BLaER1 treated with 17β-estradiol and CSF1 and Interleukin-3, amounts not matched to agents 10 nM and 100 nM (cell line): ENCODE results near the gene GRIP2.

Source experiments
- H3K27ac ChIP-seq, 11 experiments: shearing (Covaris generic); formaldehyde crosslinking; 2 replicates each; pipeline ENCODE4 v1.8.1; 2022
- H3K27me3 ChIP-seq, 11 experiments: shearing (Covaris generic); formaldehyde crosslinking; 2 replicates each; pipeline ENCODE4 v1.8.1; 2022
- H3K36me3 ChIP-seq, 11 experiments: shearing (Covaris generic); formaldehyde crosslinking; 2 replicates each; pipeline ENCODE4 v1.8.1; 2022
- H3K4me1 ChIP-seq, 10 experiments: shearing (Covaris generic); formaldehyde crosslinking; 2 replicates each; pipeline ENCODE4 v1.8.1; 2022
- H3K4me2 ChIP-seq, 11 experiments: shearing (Covaris generic); formaldehyde crosslinking; 2 replicates each; pipeline ENCODE4 v1.8.1; 2022
- H3K4me3 ChIP-seq, 10 experiments: shearing (Covaris generic); formaldehyde crosslinking; 2 replicates each; pipeline ENCODE4 v1.8.1; 2022
- H3K9ac ChIP-seq, 11 experiments: shearing (Covaris generic); formaldehyde crosslinking; 2 replicates each; pipeline ENCODE4 v1.8.1; 2022
- H3K9me3 ChIP-seq, 11 experiments: shearing (Covaris generic); formaldehyde crosslinking; replicated peaks in 1 of 11; 2 replicates each; pipeline ENCODE4 v1.8.1; 2022
- H4K20me1 ChIP-seq, 11 experiments: shearing (Covaris generic); formaldehyde crosslinking; 2 replicates each; pipeline ENCODE4 v1.8.1; 2022
- Cebpa-rat ChIP-seq, 11 experiments: shearing (Covaris generic); IDR thresholded peaks; 2 replicates each; pipeline ENCODE4 v1.8.1; 2022

GRIP2 gene

DNA sequence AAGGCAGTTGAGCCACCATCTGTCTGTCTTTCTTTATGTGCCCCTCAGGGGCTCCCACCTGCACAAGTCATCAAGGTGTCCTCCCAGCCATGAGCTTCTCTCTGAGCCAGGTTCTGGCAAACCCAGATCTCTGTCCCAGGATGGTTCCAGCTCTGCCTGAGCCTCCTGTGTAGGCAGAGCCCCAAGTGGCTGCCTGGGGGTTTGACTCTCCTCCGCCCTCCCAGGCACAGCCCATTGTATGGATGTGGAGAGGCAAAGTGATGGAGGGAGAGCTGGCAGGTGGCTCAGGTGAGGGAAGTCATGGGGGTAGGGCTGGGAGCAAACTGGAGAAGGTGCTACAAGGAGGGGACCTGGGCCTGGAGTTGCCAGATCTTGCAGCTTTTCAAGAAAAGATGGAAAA lies 56.9 kb downstream of the GRIP2 start:
- H3K27me3 ChIP-seq, result no peaks in the 10 kb centered on the region
- H3K4me2 ChIP-seq, result no peak overlapping the region
- no peak overlapping the region for H3K27ac ChIP-seq
- no peak overlapping the region for H3K4me3 ChIP-seq
- peaks cover 0 to 6% (median 0%) of the 10 kb centered on the region in 10 experiments; a peak in 4 of 20 replicates for H3K4me1 ChIP-seq
- H3K9ac ChIP-seq, result no peak overlapping the region
- no peak for TF ChIP-seq Cebpa-rat (IDR thresholded peaks at IDR 0.05)
- peaks cover 0 to 99% (median 29%) of the 10 kb centered on the region in 11 experiments; a peak in 14 of 22 replicates for H4K20me1 ChIP-seq
- H3K36me3 ChIP-seq, result peaks cover 90 to 100% (median 100%) of the 10 kb centered on the region in 11 experiments
- no peaks in the 10 kb centered on the region for H3K9me3 ChIP-seq

DNA sequence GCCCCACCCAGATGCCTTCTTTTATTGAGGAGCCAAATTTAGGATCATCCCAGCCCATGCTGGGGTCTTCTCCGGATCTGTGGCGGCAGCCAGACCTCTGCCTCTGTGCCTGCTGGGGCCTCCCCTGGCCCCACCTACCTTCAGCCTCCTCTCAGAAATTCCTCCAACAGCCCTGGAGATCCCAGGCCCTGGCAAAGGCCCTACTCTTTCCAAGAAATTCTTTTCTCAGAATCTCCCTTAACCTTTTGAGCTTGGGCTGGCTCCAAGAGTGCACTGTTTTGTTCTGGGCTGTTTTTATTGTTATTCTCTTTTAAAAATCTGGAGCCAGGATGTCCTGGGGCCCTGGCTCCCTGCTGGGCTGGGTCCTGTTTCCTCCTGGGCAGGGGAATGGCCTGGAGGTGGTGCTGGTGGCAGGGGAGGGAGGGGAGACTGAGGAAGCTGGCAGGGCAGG lies 57.8 kb downstream of the GRIP2 start:
- H3K9me3 ChIP-seq, result no peaks in the 10 kb centered on the region
- H3K36me3 ChIP-seq, result peaks cover 88 to 100% (median 100%) of the 10 kb centered on the region in 11 experiments
- H3K4me3 ChIP-seq, result no peak overlapping the region
- H3K9ac ChIP-seq, result no peak overlapping the region
- peaks cover 0 to 99% (median 37%) of the 10 kb centered on the region in 11 experiments; a peak in 15 of 22 replicates for H4K20me1 ChIP-seq
- TF ChIP-seq Cebpa-rat (IDR thresholded peaks at IDR 0.05), result no peak
- no peak overlapping the region for H3K4me2 ChIP-seq
- H3K4me1 ChIP-seq, result no peaks in the 10 kb centered on the region
- no peaks in the 10 kb centered on the region for H3K27me3 ChIP-seq
- H3K27ac ChIP-seq, result no peak overlapping the region

DNA sequence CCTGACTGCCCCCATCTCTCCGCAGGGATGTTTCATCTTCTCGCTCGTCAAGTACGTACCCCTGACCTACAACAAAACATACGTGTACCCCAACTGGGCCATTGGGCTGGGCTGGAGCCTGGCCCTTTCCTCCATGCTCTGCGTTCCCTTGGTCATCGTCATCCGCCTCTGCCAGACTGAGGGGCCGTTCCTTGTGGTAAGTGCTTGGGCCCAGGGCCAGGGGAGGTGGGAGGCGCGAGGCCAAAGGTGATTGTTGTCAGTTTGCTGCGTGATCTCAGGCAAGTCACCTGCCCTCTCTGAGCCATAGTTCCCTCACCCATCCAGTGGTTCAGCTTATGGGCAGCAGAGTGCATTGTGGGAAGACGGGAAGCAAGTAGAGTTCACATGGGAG lies 58.5 kb downstream of the GRIP2 start:
- no peak for TF ChIP-seq Cebpa-rat (IDR thresholded peaks at IDR 0.05)
- Histone ChIP-seq H3K4me3 (no peak overlapping the region), H3K36me3 (peaks cover 92 to 100% (median 100%) of the 10 kb centered on the region in 11 experiments), H3K27ac (no peak overlapping the region), H3K27me3 (no peaks in the 10 kb centered on the region), H4K20me1 (peaks cover 0 to 99% (median 44%) of the 10 kb centered on the region in 11 experiments; a peak in 15 of 22 replicates), H3K4me1 (no peaks in the 10 kb centered on the region), H3K9ac (no peak overlapping the region), H3K9me3 (no peaks in the 10 kb centered on the region), H3K4me2 (no peak overlapping the region)

DNA sequence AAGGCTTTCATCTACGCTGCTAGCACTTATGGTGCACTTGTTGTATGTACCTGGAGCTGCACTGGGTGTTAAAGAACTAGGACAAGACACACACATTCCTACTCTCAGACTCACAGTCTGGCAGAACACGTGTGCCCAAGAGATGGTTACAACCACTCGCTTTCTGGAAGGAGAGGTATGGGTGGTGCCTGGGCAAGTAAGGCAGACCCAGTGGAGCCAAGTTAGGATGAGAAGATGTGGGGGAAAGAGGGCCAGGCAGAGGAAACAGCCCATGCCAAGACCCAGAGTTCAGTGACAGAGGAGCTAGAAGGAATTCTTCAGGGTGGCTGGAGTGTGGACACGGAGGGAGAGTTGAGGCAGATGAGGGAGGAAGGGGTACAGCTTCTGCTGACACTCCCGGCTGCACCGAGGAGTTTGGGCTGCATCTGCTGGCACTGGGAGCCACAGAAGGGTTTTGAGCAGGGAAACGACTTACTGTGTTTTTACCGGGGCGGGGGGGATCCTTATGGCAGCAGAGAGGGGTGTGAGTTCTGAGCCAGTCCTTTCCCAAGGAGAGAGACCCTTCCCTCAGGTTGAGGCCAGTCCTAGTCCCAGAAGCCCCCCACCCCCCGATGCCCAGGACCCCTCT lies 59.0 kb downstream of the GRIP2 start:
- peaks cover 0 to 99% (median 49%) of the 10 kb centered on the region in 11 experiments; a peak in 14 of 22 replicates for H4K20me1 ChIP-seq
- H3K4me2 ChIP-seq, result no peak overlapping the region
- no peak overlapping the region for H3K4me3 ChIP-seq
- TF ChIP-seq Cebpa-rat (IDR thresholded peaks at IDR 0.05), result no peak
- no peaks in the 10 kb centered on the region for H3K9me3 ChIP-seq
- H3K4me1 ChIP-seq, result no peaks in the 10 kb centered on the region
- peaks cover 96 to 100% (median 100%) of the 10 kb centered on the region in 11 experiments for H3K36me3 ChIP-seq
- H3K27me3 ChIP-seq, result no peaks in the 10 kb centered on the region
- no peak overlapping the region for H3K27ac ChIP-seq
- no peak overlapping the region for H3K9ac ChIP-seq

DNA sequence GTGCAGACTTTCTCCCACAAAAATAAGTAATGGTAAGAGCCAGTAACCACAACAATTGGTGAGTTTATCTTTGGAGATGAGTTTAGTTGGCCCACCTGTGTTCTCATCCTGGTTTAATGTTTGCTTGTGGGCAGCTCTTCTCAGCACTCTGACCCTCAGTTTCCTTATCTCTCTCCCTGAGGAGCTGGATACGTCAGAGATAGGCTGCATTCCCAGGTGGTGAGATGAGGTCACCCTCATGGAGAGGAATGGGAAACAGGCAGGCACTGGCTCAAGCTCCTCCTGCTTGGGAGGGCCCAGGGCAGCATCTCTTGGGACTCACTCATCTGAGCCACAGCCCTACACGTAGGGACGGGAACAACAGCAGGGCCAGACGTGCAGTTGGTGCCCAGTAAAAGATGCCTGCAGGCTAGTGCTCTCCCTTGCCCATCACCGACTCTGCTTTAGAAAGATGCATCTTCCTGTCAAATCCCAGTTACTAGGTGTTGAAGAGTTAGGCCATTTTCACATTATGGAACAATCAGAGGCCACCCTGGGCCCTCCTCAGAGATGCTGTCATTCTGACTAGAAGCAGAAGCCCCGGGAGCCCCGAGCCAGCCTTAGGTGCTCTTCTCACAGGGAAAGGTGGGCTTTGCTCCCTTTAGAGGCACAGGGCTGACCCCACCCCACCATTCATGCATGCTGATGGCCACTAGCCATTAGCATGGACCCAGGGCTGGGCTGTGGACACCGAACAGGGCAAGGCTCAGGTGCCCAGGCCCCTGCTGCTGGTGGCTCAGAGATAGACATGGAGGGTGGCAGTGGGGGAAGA lies 59.7 kb downstream of the GRIP2 start:
- Histone ChIP-seq H3K4me2 (no peak overlapping the region), H3K9me3 (no peaks in the 10 kb centered on the region), H3K4me1 (no peaks in the 10 kb centered on the region), H3K36me3 (peaks cover 96 to 100% (median 100%) of the 10 kb centered on the region in 11 experiments), H3K9ac (no peak overlapping the region), H3K4me3 (no peak overlapping the region), H4K20me1 (peaks cover 0 to 99% (median 56%) of the 10 kb centered on the region in 11 experiments; a peak in 16 of 22 replicates), H3K27me3 (peaks cover 0 to 5% (median 0%) of the 10 kb centered on the region in 11 experiments; a peak in 1 of 22 replicates), H3K27ac (no peak overlapping the region)
- no peak for TF ChIP-seq Cebpa-rat (IDR thresholded peaks at IDR 0.05)

GRCh38 chr3:14479591-14479990 lies 60.6 kb downstream of the GRIP2 start:
- Histone ChIP-seq H3K4me1 (no peaks in the 10 kb centered on the region), H3K9me3 (no peaks in the 10 kb centered on the region), H3K4me3 (no peak overlapping the region), H3K27me3 (peaks cover 0 to 13% (median 0%) of the 10 kb centered on the region in 11 experiments; a peak in 4 of 22 replicates), H3K9ac (no peak overlapping the region), H3K27ac (no peak overlapping the region), H4K20me1 (peaks cover 0 to 100% (median 64%) of the 10 kb centered on the region in 11 experiments; a peak in 19 of 22 replicates), H3K4me2 (no peak overlapping the region), H3K36me3 (peaks cover 92 to 100% (median 100%) of the 10 kb centered on the region in 11 experiments)
- TF ChIP-seq Cebpa-rat (IDR thresholded peaks at IDR 0.05), result no peak

DNA sequence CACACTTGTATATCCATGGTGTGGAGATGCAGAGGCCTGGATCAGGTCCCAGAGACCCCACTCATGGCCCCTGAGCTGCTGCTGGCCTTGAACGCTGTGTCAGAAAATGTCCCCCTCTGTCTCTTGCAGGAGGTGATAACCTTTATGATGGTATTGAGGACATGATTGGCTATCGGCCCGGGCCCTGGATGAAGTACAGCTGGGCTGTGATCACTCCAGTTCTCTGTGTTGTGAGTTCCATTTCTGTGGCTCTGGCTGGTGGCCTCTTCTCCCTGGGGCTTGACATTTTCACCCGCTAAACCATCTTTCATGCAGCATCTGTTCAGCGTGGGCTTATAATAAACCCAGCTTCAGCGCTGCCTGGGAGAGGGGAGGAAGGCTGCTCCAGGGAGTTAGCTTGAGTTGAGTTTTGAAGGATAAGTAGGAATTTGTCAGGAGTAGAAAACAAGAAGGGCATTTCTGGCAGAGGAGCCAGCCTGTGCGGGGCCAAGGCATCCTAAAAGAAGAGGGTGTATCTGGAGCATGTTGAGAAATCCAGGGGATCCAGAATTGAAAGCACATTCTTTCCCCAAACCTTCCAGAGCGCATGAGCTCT lies 61.1 kb downstream of the GRIP2 start:
- H3K27me3 ChIP-seq, result peaks cover 0 to 18% (median 0%) of the 10 kb centered on the region in 11 experiments; a peak in 5 of 22 replicates
- H3K4me3 ChIP-seq, result no peak overlapping the region
- peaks cover 0 to 100% (median 70%) of the 10 kb centered on the region in 11 experiments; a peak in 19 of 22 replicates for H4K20me1 ChIP-seq
- H3K9me3 ChIP-seq, result no peaks in the 10 kb centered on the region
- no peak overlapping the region for H3K4me2 ChIP-seq
- no peak for TF ChIP-seq Cebpa-rat (IDR thresholded peaks at IDR 0.05)
- peaks cover 92 to 100% (median 100%) of the 10 kb centered on the region in 11 experiments for H3K36me3 ChIP-seq
- H3K4me1 ChIP-seq, result no peaks in the 10 kb centered on the region
- no peak overlapping the region for H3K27ac ChIP-seq
- H3K9ac ChIP-seq, result no peak overlapping the region

GRCh38 chr3:14477311-14477935 lies 62.7 kb downstream of the GRIP2 start:
- Histone ChIP-seq H3K4me3 (no peak overlapping the region), H3K27me3 (peaks cover 0 to 34% (median 5%) of the 10 kb centered on the region in 11 experiments; a peak in 10 of 22 replicates), H3K36me3 (peaks cover 88 to 100% (median 100%) of the 10 kb centered on the region in 11 experiments), H4K20me1 (peaks cover 0 to 100% (median 79%) of the 10 kb centered on the region in 11 experiments; a peak in 20 of 22 replicates), H3K9me3 (no peaks in the 10 kb centered on the region), H3K4me2 (no peak overlapping the region), H3K9ac (no peak overlapping the region), H3K27ac (no peak overlapping the region), H3K4me1 (peaks cover 0 to 7% (median 5%) of the 10 kb centered on the region in 10 experiments; a peak in 17 of 20 replicates)
- TF ChIP-seq Cebpa-rat (IDR thresholded peaks at IDR 0.05), result no peak
